ENCODE data around the gene RBMS3.
"Not testable (repeated sequence)": the region's sequence is repeated elsewhere in the genome, so short reads cannot be mapped to it uniquely, and the experiment has no call there.

The RBMS3 gene

GRCh38 chr3:29771602-29772001, 490.7 kb downstream of the RBMS3 start:
- Histone ChIP-seq H3K4me3 (ENCODE audit: low read depth in 1 of 2, low read length in 2 of 2) (no peak overlapping the region), H3K9me3 (ENCODE audit: control insufficient read depth in 1 of 2, low read length in 2 of 2) (no peaks in the 10 kb centered on the region), H3K27me3 (ENCODE audit: control insufficient read depth in 1 of 2, insufficient read depth in 2 of 2, low read length in 2 of 2) (no peaks in the 10 kb centered on the region), H3K9ac (ENCODE audit: low read depth in 1 of 2, low read length in 2 of 2) (no peak overlapping the region), H3K27ac (ENCODE audit: low read depth, low read length) (no peak overlapping the region), H3K36me3 (ENCODE audit: control insufficient read depth in 1 of 2, insufficient read depth in 2 of 2, low read length in 2 of 2) (no peaks in the 10 kb centered on the region), H3K4me1 (ENCODE audit: control insufficient read depth in 1 of 2, insufficient read depth in 2 of 2, low read length in 2 of 2) (no peaks in the 10 kb centered on the region)

GRCh38 chr3:29772436-29772835, 491.6 kb downstream of the RBMS3 start:
- Histone ChIP-seq H3K9me3 (ENCODE audit: control insufficient read depth in 1 of 2, low read length in 2 of 2) (no peaks in the 10 kb centered on the region), H3K27me3 (ENCODE audit: control insufficient read depth in 1 of 2, insufficient read depth in 2 of 2, low read length in 2 of 2) (no peaks in the 10 kb centered on the region), H3K36me3 (ENCODE audit: control insufficient read depth in 1 of 2, insufficient read depth in 2 of 2, low read length in 2 of 2) (no peaks in the 10 kb centered on the region), H3K4me3 (ENCODE audit: low read depth in 1 of 2, low read length in 2 of 2) (no peak overlapping the region), H3K9ac (ENCODE audit: low read depth in 1 of 2, low read length in 2 of 2) (no peak overlapping the region), H3K4me1 (ENCODE audit: control insufficient read depth in 1 of 2, insufficient read depth in 2 of 2, low read length in 2 of 2) (no peaks in the 10 kb centered on the region), H3K27ac (ENCODE audit: low read depth, low read length) (no peak overlapping the region)

GRCh38 chr3:29773481-29773880, 492.6 kb downstream of the RBMS3 start:
- Histone ChIP-seq H3K4me3 (ENCODE audit: low read depth in 1 of 2, low read length in 2 of 2) (no peak overlapping the region), H3K4me1 (ENCODE audit: control insufficient read depth in 1 of 2, insufficient read depth in 2 of 2, low read length in 2 of 2) (no peaks in the 10 kb centered on the region), H3K9ac (ENCODE audit: low read depth in 1 of 2, low read length in 2 of 2) (no peak overlapping the region), H3K9me3 (ENCODE audit: control insufficient read depth in 1 of 2, low read length in 2 of 2) (no peaks in the 10 kb centered on the region), H3K27ac (ENCODE audit: low read depth, low read length) (no peak overlapping the region), H3K27me3 (ENCODE audit: control insufficient read depth in 1 of 2, insufficient read depth in 2 of 2, low read length in 2 of 2) (no peaks in the 10 kb centered on the region), H3K36me3 (ENCODE audit: control insufficient read depth in 1 of 2, insufficient read depth in 2 of 2, low read length in 2 of 2) (no peaks in the 10 kb centered on the region)

- no peaks in the 10 kb centered on the region for H3K36me3 ChIP-seq (ENCODE audit: control insufficient read depth in 1 of 2, insufficient read depth in 2 of 2, low read length in 2 of 2)
- H3K4me1 ChIP-seq (ENCODE audit: control insufficient read depth in 1 of 2, insufficient read depth in 2 of 2, low read length in 2 of 2) = no peaks in the 10 kb centered on the region
- H3K27ac ChIP-seq (ENCODE audit: low read depth, low read length) = no peak overlapping the region
- no peak overlapping the region for H3K9ac ChIP-seq (ENCODE audit: low read depth in 1 of 2, low read length in 2 of 2)
- H3K9me3 ChIP-seq (ENCODE audit: control insufficient read depth in 1 of 2, low read length in 2 of 2) = no peaks in the 10 kb centered on the region
- no peak overlapping the region for H3K4me3 ChIP-seq (ENCODE audit: low read depth in 1 of 2, low read length in 2 of 2)
- no peaks in the 10 kb centered on the region for H3K27me3 ChIP-seq (ENCODE audit: control insufficient read depth in 1 of 2, insufficient read depth in 2 of 2, low read length in 2 of 2)
These were observed 494.5 kb downstream of the RBMS3 start for GRCh38 chr3:29775340-29775739.

DNA sequence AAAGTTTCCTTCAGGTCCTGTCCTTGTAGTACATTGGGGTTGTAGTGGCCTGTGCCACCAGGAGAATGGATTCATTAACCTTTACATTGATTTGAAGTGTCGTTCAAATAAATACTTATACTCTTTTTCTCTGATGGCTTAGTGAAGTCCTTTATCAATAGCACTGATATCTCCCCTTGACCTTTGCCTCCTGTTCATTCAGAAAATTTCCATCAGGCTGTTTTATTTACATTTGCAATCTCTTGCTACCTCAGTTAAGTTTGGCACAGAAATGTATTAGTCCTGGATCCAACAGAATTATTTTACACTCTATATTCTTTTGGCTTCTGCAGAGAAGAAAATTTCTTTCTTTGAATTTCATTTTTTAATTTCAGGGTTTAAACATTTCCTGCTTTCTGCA, 497.0 kb downstream of the RBMS3 start:
- Histone ChIP-seq H3K4me3 (ENCODE audit: low read depth in 1 of 2, low read length in 2 of 2) (no peak overlapping the region), H3K9ac (ENCODE audit: low read depth in 1 of 2, low read length in 2 of 2) (no peak overlapping the region), H3K36me3 (ENCODE audit: control insufficient read depth in 1 of 2, insufficient read depth in 2 of 2, low read length in 2 of 2) (no peaks in the 10 kb centered on the region), H3K27ac (ENCODE audit: low read depth, low read length) (no peak overlapping the region), H3K4me1 (ENCODE audit: control insufficient read depth in 1 of 2, insufficient read depth in 2 of 2, low read length in 2 of 2) (no peaks in the 10 kb centered on the region), H3K9me3 (ENCODE audit: control insufficient read depth in 1 of 2, low read length in 2 of 2) (no peaks in the 10 kb centered on the region), H3K27me3 (ENCODE audit: control insufficient read depth in 1 of 2, insufficient read depth in 2 of 2, low read length in 2 of 2) (no peaks in the 10 kb centered on the region)

DNA sequence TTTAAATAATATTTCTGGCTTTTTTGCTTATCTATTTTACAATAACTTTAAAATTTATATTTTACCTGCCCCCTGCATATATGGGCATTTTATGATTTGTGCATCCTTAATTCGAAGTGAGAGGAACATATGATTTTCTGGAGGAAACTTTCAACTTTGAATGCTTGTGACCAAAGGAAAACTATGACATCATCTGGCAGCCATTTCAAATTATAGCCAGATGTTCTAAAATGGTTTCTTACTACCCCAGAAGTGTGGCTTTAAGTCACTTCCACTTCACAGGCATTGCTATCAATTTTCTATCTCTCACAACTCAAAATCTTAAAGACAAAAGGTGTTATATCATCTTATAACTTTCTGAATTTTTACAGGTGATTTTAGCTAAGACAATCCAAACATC, 508.8 kb downstream of the RBMS3 start:
- Histone ChIP-seq H3K36me3 (ENCODE audit: control insufficient read depth in 1 of 2, insufficient read depth in 2 of 2, low read length in 2 of 2) (no peaks in the 10 kb centered on the region), H3K4me3 (ENCODE audit: low read depth in 1 of 2, low read length in 2 of 2) (no peak overlapping the region), H3K4me1 (ENCODE audit: control insufficient read depth in 1 of 2, insufficient read depth in 2 of 2, low read length in 2 of 2) (no peaks in the 10 kb centered on the region), H3K27ac (ENCODE audit: low read depth, low read length) (no peak overlapping the region), H3K9ac (ENCODE audit: low read depth in 1 of 2, low read length in 2 of 2) (no peak overlapping the region), H3K27me3 (ENCODE audit: control insufficient read depth in 1 of 2, insufficient read depth in 2 of 2, low read length in 2 of 2) (no peaks in the 10 kb centered on the region), H3K9me3 (ENCODE audit: control insufficient read depth in 1 of 2, low read length in 2 of 2) (no peaks in the 10 kb centered on the region)

GRCh38 chr3:29796808-29797207, 515.9 kb downstream of the RBMS3 start:
- H3K9ac ChIP-seq (ENCODE audit: low read depth in 1 of 2, low read length in 2 of 2) = no peak overlapping the region
- no peaks in the 10 kb centered on the region for H3K36me3 ChIP-seq (ENCODE audit: control insufficient read depth in 1 of 2, insufficient read depth in 2 of 2, low read length in 2 of 2)
- no peak overlapping the region for H3K4me3 ChIP-seq (ENCODE audit: low read depth in 1 of 2, low read length in 2 of 2)
- H3K4me1 ChIP-seq (ENCODE audit: control insufficient read depth in 1 of 2, insufficient read depth in 2 of 2, low read length in 2 of 2) = no peaks in the 10 kb centered on the region
- no peaks in the 10 kb centered on the region for H3K9me3 ChIP-seq (ENCODE audit: control insufficient read depth in 1 of 2, low read length in 2 of 2)
- H3K27me3 ChIP-seq (ENCODE audit: control insufficient read depth in 1 of 2, insufficient read depth in 2 of 2, low read length in 2 of 2) = no peaks in the 10 kb centered on the region
- H3K27ac ChIP-seq (ENCODE audit: low read depth, low read length) = no peak overlapping the region

GRCh38 chr3:29802057-29802456, 521.2 kb downstream of the RBMS3 start:
- Histone ChIP-seq H3K9me3 (ENCODE audit: control insufficient read depth in 1 of 2, low read length in 2 of 2) (no peaks in the 10 kb centered on the region), H3K36me3 (ENCODE audit: control insufficient read depth in 1 of 2, insufficient read depth in 2 of 2, low read length in 2 of 2) (no peaks in the 10 kb centered on the region), H3K4me3 (ENCODE audit: low read depth in 1 of 2, low read length in 2 of 2) (no peak overlapping the region), H3K27ac (ENCODE audit: low read depth, low read length) (no peak overlapping the region), H3K9ac (ENCODE audit: low read depth in 1 of 2, low read length in 2 of 2) (no peak overlapping the region), H3K4me1 (ENCODE audit: control insufficient read depth in 1 of 2, insufficient read depth in 2 of 2, low read length in 2 of 2) (no peaks in the 10 kb centered on the region), H3K27me3 (ENCODE audit: control insufficient read depth in 1 of 2, insufficient read depth in 2 of 2, low read length in 2 of 2) (no peaks in the 10 kb centered on the region)

DNA sequence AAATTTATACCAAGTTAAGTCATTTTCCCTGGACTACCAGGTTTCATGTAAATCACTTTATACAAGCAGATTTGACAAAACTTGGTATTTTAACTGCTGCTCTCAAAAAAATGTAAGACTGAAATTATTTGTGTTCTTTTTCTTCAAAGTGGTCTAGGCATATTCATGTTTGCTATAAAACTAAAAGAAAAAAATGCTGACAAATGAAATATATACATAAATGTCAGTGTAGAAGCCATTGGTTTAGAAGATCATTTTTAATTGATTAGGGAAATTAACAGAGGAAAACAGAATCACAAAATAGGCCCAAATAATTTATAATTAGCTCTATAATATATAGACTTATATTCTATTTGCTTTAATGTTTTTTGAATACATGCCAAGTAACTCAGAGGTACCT, 523.2 kb downstream of the RBMS3 start:
- Histone ChIP-seq H3K36me3 (ENCODE audit: control insufficient read depth in 1 of 2, insufficient read depth in 2 of 2, low read length in 2 of 2) (no peaks in the 10 kb centered on the region), H3K27ac (ENCODE audit: low read depth, low read length) (no peak overlapping the region), H3K9ac (ENCODE audit: low read depth in 1 of 2, low read length in 2 of 2) (no peak overlapping the region), H3K4me3 (ENCODE audit: low read depth in 1 of 2, low read length in 2 of 2) (no peak overlapping the region), H3K9me3 (ENCODE audit: control insufficient read depth in 1 of 2, low read length in 2 of 2) (no peaks in the 10 kb centered on the region), H3K27me3 (ENCODE audit: control insufficient read depth in 1 of 2, insufficient read depth in 2 of 2, low read length in 2 of 2) (no peaks in the 10 kb centered on the region), H3K4me1 (ENCODE audit: control insufficient read depth in 1 of 2, insufficient read depth in 2 of 2, low read length in 2 of 2) (no peaks in the 10 kb centered on the region)

- H3K27ac ChIP-seq (ENCODE audit: low read depth, low read length) = no peak overlapping the region
- no peaks in the 10 kb centered on the region for H3K27me3 ChIP-seq (ENCODE audit: control insufficient read depth in 1 of 2, insufficient read depth in 2 of 2, low read length in 2 of 2)
- H3K4me1 ChIP-seq (ENCODE audit: control insufficient read depth in 1 of 2, insufficient read depth in 2 of 2, low read length in 2 of 2) = no peaks in the 10 kb centered on the region
- H3K36me3 ChIP-seq (ENCODE audit: control insufficient read depth in 1 of 2, insufficient read depth in 2 of 2, low read length in 2 of 2) = no peaks in the 10 kb centered on the region
- no peaks in the 10 kb centered on the region for H3K9me3 ChIP-seq (ENCODE audit: control insufficient read depth in 1 of 2, low read length in 2 of 2)
- no peak overlapping the region for H3K9ac ChIP-seq (ENCODE audit: low read depth in 1 of 2, low read length in 2 of 2)
- no peak overlapping the region for H3K4me3 ChIP-seq (ENCODE audit: low read depth in 1 of 2, low read length in 2 of 2)
These were observed 524.9 kb downstream of the RBMS3 start for GRCh38 chr3:29805757-29806156.

DNA sequence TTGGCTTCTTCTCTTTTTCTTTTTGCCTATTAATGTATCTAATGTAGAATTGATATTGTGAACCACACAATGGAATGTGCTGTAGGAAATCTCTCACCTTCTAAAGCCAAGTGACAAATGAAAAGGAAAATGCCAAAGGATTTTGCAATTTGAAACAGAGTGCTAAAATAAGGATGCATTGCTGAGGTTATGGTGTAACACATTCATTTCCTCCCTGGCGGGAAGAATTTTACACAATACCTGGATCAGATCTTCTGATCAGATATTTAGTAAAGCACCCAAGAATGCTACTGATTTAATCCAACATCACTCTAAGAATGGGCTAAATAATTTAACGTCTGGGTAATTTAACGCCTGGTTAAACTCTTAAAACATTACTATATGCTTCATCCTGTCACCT, 527.5 kb downstream of the RBMS3 start:
- not testable (repeated sequence) for H3K4me1 ChIP-seq (ENCODE audit: control insufficient read depth in 1 of 2, insufficient read depth in 2 of 2, low read length in 2 of 2); H3K36me3 ChIP-seq (ENCODE audit: control insufficient read depth in 1 of 2, insufficient read depth in 2 of 2, low read length in 2 of 2); H3K9me3 ChIP-seq (ENCODE audit: control insufficient read depth in 1 of 2, low read length in 2 of 2); H3K4me3 ChIP-seq (ENCODE audit: low read depth in 1 of 2, low read length in 2 of 2); H3K27ac ChIP-seq (ENCODE audit: low read depth, low read length); H3K27me3 ChIP-seq (ENCODE audit: control insufficient read depth in 1 of 2, insufficient read depth in 2 of 2, low read length in 2 of 2); H3K9ac ChIP-seq (ENCODE audit: low read depth in 1 of 2, low read length in 2 of 2)
